ENCODE data around the gene MTHFS. TPM values are rescaled to one million over a fixed set of nuclear protein-coding genes. Genes with fewer than 3 reads are reported as not detected.
"Not testable (repeated sequence)": the region's sequence is repeated elsewhere in the genome, so short reads cannot be mapped to it uniquely, and the experiment has no call there.

Gene MTHFS
- total RNA-seq, 3 donors from 2014 or later, result 30.5 to 34.8 (median 33.1) TPM

GRCh38 chr15:79923079-79923514, 26.3 kb upstream of the MTHFS start:
- Mint-ChIP-seq H3K9me3 (peaks cover 11% of the 10 kb centered on the region), H3K4me1 (ENCODE audit: low read depth) (peaks cover 23% of the 10 kb centered on the region), H3K27me3 (ENCODE audit: low read depth) (no peaks in the 10 kb centered on the region), H3K4me3 (peak overlapping the region; percentile 95), H3K36me3 (ENCODE audit: insufficient read depth) (peaks cover 24% of the 10 kb centered on the region)
- ATAC-seq (peak; percentile 59 to 64), DNase-seq (peak; percentile 61)

- Mint-ChIP-seq H3K4me3 (peak overlapping the region; percentile 95), H3K4me1 (ENCODE audit: low read depth) (peaks cover 23% of the 10 kb centered on the region), H3K27me3 (ENCODE audit: low read depth) (no peaks in the 10 kb centered on the region), H3K36me3 (ENCODE audit: insufficient read depth) (peaks cover 29% of the 10 kb centered on the region), H3K9me3 (peaks cover 16% of the 10 kb centered on the region)
- ATAC-seq, result no peak
- no peak for DNase-seq
Observed at GRCh38 chr15:79922512-79923078, 25.8 kb upstream of the MTHFS start.

- ATAC-seq, result no peak
- Mint-ChIP-seq H3K4me1 (ENCODE audit: low read depth) (peaks cover 22% of the 10 kb centered on the region), H3K4me3 (no peak overlapping the region), H3K36me3 (ENCODE audit: insufficient read depth) (peaks cover 35% of the 10 kb centered on the region), H3K27me3 (ENCODE audit: low read depth) (no peaks in the 10 kb centered on the region), H3K9me3 (peaks cover 40% of the 10 kb centered on the region)
- DNase-seq, result no peak
Observed at GRCh38 chr15:79919749-79920511, 23.1 kb upstream of the MTHFS start.

GRCh38 chr15:79919090-79919748, 22.4 kb upstream of the MTHFS start:
- ATAC-seq (no peak), DNase-seq (no peak)
- peaks cover 20% of the 10 kb centered on the region for H3K4me1 Mint-ChIP-seq (ENCODE audit: low read depth)
- no peaks in the 10 kb centered on the region for H3K27me3 Mint-ChIP-seq (ENCODE audit: low read depth)
- peaks cover 48% of the 10 kb centered on the region for H3K9me3 Mint-ChIP-seq
- H3K4me3 Mint-ChIP-seq, result no peak overlapping the region
- peaks cover 38% of the 10 kb centered on the region for H3K36me3 Mint-ChIP-seq (ENCODE audit: insufficient read depth)

GRCh38 chr15:79918278-79918677, 21.5 kb upstream of the MTHFS start:
- H3K36me3 Mint-ChIP-seq (ENCODE audit: insufficient read depth), result peaks cover 45% of the 10 kb centered on the region
- ATAC-seq, result no peak
- H3K4me1 Mint-ChIP-seq (ENCODE audit: low read depth), result peaks cover 16% of the 10 kb centered on the region
- H3K4me3 Mint-ChIP-seq, result no peak overlapping the region
- DNase-seq, result no peak
- H3K9me3 Mint-ChIP-seq, result peaks cover 54% of the 10 kb centered on the region
- H3K27me3 Mint-ChIP-seq (ENCODE audit: low read depth), result no peaks in the 10 kb centered on the region

GRCh38 chr15:79916502-79917132, 19.8 kb upstream of the MTHFS start:
- ATAC-seq (no peak), DNase-seq (no peak)
- peaks cover 57% of the 10 kb centered on the region for H3K9me3 Mint-ChIP-seq
- H3K36me3 Mint-ChIP-seq (ENCODE audit: insufficient read depth), result peaks cover 43% of the 10 kb centered on the region
- no peaks in the 10 kb centered on the region for H3K27me3 Mint-ChIP-seq (ENCODE audit: low read depth)
- H3K4me1 Mint-ChIP-seq (ENCODE audit: low read depth), result peaks cover 4% of the 10 kb centered on the region
- H3K4me3 Mint-ChIP-seq, result no peak overlapping the region

GRCh38 chr15:79915776-79916501, 19.1 kb upstream of the MTHFS start:
- H3K4me1 Mint-ChIP-seq (ENCODE audit: low read depth); H3K4me3 Mint-ChIP-seq; ATAC-seq; DNase-seq; H3K27me3 Mint-ChIP-seq (ENCODE audit: low read depth): not testable (repeated sequence)
- Mint-ChIP-seq H3K36me3 (ENCODE audit: insufficient read depth) (peaks cover 39% of the 10 kb centered on the region), H3K9me3 (peaks cover 53% of the 10 kb centered on the region)

GRCh38 chr15:79914728-79915127, 17.9 kb upstream of the MTHFS start:
- ATAC-seq, result no peak
- peaks cover 1% of the 10 kb centered on the region for H3K4me1 Mint-ChIP-seq (ENCODE audit: low read depth)
- DNase-seq, result no peak
- H3K27me3 Mint-ChIP-seq (ENCODE audit: low read depth), result no peaks in the 10 kb centered on the region
- H3K36me3 Mint-ChIP-seq (ENCODE audit: insufficient read depth), result peaks cover 45% of the 10 kb centered on the region
- peaks cover 60% of the 10 kb centered on the region for H3K9me3 Mint-ChIP-seq
- H3K4me3 Mint-ChIP-seq, result no peak overlapping the region

- not testable (repeated sequence) for H3K27me3 Mint-ChIP-seq (ENCODE audit: low read depth); DNase-seq; ATAC-seq; H3K4me3 Mint-ChIP-seq; H3K4me1 Mint-ChIP-seq (ENCODE audit: low read depth)
- Mint-ChIP-seq H3K36me3 (ENCODE audit: insufficient read depth) (peaks cover 35% of the 10 kb centered on the region), H3K9me3 (peaks cover 29% of the 10 kb centered on the region)
Observed at GRCh38 chr15:79909556-79910335, 12.9 kb upstream of the MTHFS start.

- Mint-ChIP-seq H3K9me3 (peaks cover 1% of the 10 kb centered on the region), H3K36me3 (ENCODE audit: insufficient read depth) (peaks cover 18% of the 10 kb centered on the region), H3K27me3 (ENCODE audit: low read depth) (no peaks in the 10 kb centered on the region), H3K4me1 (ENCODE audit: low read depth) (peaks cover 7% of the 10 kb centered on the region), H3K4me3 (no peak overlapping the region)
- DNase-seq (no peak), ATAC-seq (no peak)
Observed at GRCh38 chr15:79904271-79904670, 7.5 kb upstream of the MTHFS start.

GRCh38 chr15:79903626-79904025, 6.8 kb upstream of the MTHFS start:
- ATAC-seq (no peak), DNase-seq (no peak)
- peaks cover 16% of the 10 kb centered on the region for H3K36me3 Mint-ChIP-seq (ENCODE audit: insufficient read depth)
- H3K4me1 Mint-ChIP-seq (ENCODE audit: low read depth), result peaks cover 9% of the 10 kb centered on the region
- no peak overlapping the region for H3K4me3 Mint-ChIP-seq
- no peaks in the 10 kb centered on the region for H3K9me3 Mint-ChIP-seq
- no peaks in the 10 kb centered on the region for H3K27me3 Mint-ChIP-seq (ENCODE audit: low read depth)

GRCh38 chr15:79903144-79903543, 6.3 kb upstream of the MTHFS start:
- ATAC-seq, result peak in 1 of 2 donors; percentile 43

GRCh38 chr15:79901958-79902357, 5.1 kb upstream of the MTHFS start:
- Mint-ChIP-seq H3K27me3 (ENCODE audit: low read depth) (no peaks in the 10 kb centered on the region), H3K4me3 (no peak overlapping the region), H3K36me3 (ENCODE audit: insufficient read depth) (peaks cover 16% of the 10 kb centered on the region), H3K4me1 (ENCODE audit: low read depth) (peaks cover 21% of the 10 kb centered on the region), H3K9me3 (no peaks in the 10 kb centered on the region)
- no peak for DNase-seq
- ATAC-seq, result no peak

More at GRCh38 chr15:79903144-79903543, 6.3 kb upstream of the MTHFS start:
- Mint-ChIP-seq H3K36me3 (ENCODE audit: insufficient read depth) (peaks cover 16% of the 10 kb centered on the region), H3K4me1 (ENCODE audit: low read depth) (peaks cover 13% of the 10 kb centered on the region), H3K27me3 (ENCODE audit: low read depth) (no peaks in the 10 kb centered on the region), H3K4me3 (no peak overlapping the region), H3K9me3 (no peaks in the 10 kb centered on the region)
- DNase-seq, result no peak

All from activated T-cell treated with anti-CD3 and anti-CD28 coated beads, Interleukin-2, amount 50 U/mL, for 4 hours (primary cell).